T follicular helper cell (primary cell): ENCODE data around the gene RHOBTB3.
"Not testable (repeated sequence)": the region's sequence is repeated elsewhere in the genome, so short reads cannot be mapped to it uniquely, and the experiment has no call there.

ENCODE experiments used
- DNase-seq: peaks from one replicate; pipeline ENCODE4 v3.0.0-alpha.2; 2020; ENCODE audit warnings: low read depth

RHOBTB3 gene

GRCh38 chr5:95800553-95800952 is 69.4 kb downstream of the RHOBTB3 start:
- no peak for DNase-seq

- no peak for DNase-seq
These were observed 70.4 kb downstream of the RHOBTB3 start for GRCh38 chr5:95801532-95801931.

DNA sequence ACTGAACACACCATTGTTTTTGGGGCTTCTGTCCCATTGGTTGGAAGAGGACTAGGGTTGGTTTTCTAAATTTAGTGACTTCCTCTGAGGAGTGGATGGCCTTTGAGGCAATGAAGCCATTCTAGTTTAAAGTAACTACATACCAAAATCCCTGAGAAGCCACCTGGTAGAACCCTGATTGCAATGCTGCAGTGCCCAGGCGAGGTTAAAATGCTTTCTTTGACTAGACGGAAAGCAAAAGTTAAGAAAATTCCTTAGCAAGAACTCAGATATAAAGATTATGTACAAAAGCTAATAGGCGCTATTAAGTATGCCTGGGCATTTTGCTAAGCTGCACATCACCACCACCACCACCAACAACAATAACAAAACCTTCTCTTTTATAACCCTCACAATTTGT is 70.8 kb downstream of the RHOBTB3 start:
- DNase-seq = no peak

- DNase-seq = no peak
These were observed 72.4 kb downstream of the RHOBTB3 start for GRCh38 chr5:95803271-95804148.

DNA sequence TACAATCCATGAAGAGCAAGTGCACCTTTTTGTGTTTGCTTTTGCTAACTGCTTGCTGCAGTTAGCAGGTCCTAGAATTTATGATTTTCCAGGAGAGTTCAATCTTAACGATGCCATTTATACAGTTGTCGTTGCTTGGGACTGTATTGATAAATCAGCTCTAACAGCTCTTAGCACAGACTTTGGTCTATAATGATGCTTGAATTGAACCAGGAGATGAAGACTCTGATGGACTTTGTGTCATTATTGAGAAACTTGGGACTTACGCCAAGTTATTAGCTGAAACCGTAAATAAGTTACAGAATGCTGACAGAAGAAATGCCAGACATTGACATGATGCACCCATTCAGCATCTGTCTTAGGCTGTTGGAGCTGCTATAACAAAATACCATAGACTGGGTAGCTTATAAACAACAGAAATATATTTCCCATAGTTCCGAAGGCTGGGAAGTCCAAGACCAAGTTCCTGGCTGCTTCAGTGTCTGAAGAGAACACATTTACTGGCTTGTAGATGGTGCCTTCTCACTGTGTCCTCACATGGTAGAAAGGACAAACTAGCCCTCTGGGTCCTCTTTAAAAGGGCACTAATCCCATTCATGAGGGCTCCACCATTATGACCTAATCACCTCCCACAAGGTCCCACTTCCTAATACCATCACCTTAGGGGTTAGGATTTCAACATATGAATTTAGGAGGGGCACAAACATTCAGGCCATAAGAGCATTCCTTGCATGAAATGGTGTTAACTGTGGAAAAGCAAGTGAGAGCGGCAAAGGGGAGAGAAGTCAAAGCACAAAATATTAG is 73.8 kb downstream of the RHOBTB3 start:
- DNase-seq = no peak

DNA sequence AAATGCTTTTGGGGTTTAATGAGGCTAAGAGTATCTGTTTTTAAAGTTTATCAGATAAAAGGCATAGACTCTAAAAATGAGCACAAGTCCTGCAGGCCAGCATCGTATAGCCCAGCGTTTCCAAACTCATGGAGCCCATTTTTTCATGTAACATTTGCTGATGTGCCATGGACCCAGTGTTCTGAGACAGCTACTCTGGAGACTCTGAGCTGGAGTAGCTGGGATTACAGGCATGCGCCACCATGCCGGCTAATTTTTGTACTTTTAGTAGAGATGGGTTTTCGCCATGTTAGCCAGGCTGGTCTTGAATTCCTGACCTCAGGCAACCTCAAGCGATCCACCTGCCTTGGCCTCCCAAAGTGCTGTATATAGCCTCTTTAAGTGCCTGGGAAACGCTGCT is 75.6 kb downstream of the RHOBTB3 start:
- no peak for DNase-seq

DNA sequence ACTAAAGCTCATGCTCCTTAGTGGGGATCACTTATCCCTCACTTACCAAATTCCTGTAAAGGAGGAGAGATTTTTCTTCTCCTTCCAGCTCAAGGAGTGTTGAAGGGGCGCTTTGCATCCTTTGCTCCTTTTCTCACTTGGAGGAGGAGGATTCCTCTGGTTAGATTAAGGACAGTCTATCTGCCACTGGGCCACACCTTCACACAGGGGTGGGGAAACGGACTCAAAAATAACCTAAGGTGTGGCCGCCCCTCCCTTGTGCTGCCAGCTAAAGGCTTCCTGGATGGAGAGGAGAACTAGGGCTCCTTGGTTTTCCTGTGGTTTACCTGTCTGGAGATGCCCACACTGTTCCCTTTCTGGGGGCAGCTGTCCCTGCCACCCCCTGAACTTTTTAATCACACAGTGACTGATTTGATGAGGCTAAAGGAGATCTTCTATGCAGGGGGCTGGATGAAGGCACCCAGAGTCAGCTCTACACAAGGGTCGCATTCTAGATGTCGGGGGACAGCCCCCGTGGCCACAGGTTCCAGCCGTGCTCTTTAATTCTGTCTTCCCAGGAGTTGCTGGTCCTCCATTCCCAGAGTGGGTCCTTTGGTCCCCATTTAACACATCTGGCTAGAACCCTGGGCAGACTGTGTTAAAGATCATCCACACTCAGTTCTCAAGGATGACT is 77.0 kb downstream of the RHOBTB3 start:
- DNase-seq = no peak

- DNase-seq = peak; percentile 81
These were observed 77.7 kb downstream of the RHOBTB3 start for GRCh38 chr5:95808686-95809413.

GRCh38 chr5:95809414-95809960 is 78.4 kb downstream of the RHOBTB3 start:
- no peak for DNase-seq

GRCh38 chr5:95810305-95811125 is 79.4 kb downstream of the RHOBTB3 start:
- DNase-seq = no peak

DNA sequence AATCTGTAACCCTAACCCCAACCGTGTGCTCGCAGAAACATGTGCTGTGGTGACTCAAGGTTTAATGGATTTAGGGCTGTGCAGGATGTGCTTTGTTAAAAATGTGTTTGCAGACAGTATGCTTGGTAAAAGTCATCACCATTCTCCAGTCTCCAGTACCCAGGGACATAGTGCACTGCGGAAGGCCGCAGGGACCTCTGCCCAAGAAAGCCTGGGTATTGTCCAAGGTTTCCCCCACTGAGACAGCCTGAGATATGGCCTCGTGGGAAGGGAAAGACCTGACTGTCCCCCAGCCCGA is 79.9 kb downstream of the RHOBTB3 start:
- DNase-seq = not testable (repeated sequence)

- not testable (repeated sequence) for DNase-seq
These were observed 80.4 kb downstream of the RHOBTB3 start for GRCh38 chr5:95811461-95812073.

DNA sequence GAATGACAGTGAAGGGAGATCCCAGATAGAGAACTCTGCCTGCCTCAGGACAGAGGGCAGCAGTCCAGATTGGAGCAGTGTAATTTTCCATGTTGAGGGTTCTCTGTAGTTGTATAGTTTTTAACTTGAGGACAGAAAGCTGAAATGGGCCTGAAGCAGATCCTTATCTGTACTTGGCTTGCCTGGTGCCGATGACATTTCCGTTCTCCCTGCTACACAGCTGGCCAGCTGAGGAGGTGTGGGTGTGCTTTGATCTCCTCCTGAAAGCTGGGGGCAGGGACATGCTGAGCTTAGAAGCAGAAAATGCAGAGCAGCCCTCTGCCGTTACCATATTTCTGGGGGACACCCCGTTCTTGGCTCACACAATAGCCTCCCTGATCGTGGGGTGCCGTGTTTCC is 80.9 kb downstream of the RHOBTB3 start:
- DNase-seq = no peak

- not testable (repeated sequence) for DNase-seq
These were observed 81.9 kb downstream of the RHOBTB3 start for GRCh38 chr5:95813035-95813434.

GRCh38 chr5:95815155-95815729 is 84.1 kb downstream of the RHOBTB3 start:
- no peak for DNase-seq

GRCh38 chr5:95816341-95816740 is 85.2 kb downstream of the RHOBTB3 start:
- DNase-seq = no peak

- no peak for DNase-seq
These were observed 85.6 kb downstream of the RHOBTB3 start for GRCh38 chr5:95816776-95817175.

GRCh38 chr5:95817430-95817829 is 86.3 kb downstream of the RHOBTB3 start:
- DNase-seq = no peak

DNA sequence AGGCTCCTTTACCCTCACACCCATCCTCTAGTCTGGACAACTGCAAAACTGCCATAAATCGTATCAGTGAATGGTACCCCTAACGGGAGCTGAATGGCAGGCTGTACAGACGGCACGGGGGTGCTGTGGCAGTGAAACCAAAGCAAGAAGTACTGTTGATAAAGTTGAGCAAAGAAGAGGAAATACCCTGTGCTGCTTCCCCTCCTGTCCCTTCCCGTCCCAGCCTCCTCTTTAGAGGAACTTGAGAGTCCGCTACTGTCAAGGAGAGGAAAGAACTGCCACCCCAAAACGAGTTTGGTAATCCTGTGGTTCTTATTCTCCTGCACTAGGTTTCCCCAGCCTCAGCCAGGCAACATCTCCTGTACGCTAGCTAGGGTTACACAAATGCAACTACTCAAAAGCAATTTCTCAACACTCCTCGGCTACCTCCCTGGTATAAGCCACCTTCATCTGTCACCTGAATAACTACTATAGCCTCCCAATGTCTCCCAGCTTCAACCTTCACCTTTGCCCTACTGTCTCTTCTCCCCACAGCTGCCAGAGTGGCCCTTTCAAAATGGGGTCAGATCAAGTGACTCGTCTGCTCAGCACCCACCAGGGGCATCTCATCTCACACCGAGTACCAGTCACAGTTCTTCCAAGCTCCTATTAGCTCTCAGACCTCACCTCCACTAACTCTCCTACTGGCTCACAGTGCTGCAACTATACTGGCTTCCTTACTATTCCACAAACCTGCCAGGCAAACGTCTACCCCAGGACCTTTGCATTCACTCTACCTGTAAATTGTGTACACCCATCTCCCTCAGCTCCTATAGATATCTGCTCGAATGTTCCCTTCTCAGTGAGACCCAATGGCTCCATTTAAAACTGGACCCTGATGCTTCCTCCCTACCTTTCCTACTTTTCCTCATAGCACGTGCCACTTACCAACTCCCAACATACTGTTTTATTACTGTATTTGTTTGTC is 87.3 kb downstream of the RHOBTB3 start:
- no peak for DNase-seq
